Chondrocyte (in vitro differentiated cells): ENCODE measurements around the gene SLC22A6. TPM values are rescaled to one million over a fixed set of nuclear protein-coding genes. Genes with fewer than 3 reads are reported as not detected.

Experiments used
- DNase-seq: peaks from one replicate; pipeline ENCODE4 v3.0.0; 2021; ENCODE audit warnings: mixed read lengths, low spot score
- H3K27ac Mint-ChIP-seq: one replicate; pipeline ENCODE4 v1.8.0; 2021; ENCODE audit warnings: mild to moderate bottlenecking, moderate library complexity, mixed read lengths; ENCODE audit not compliant: unreplicated experiment
- H3K27me3 Mint-ChIP-seq: 2 replicates; pipeline ENCODE4 v1.8.0; 2021; ENCODE audit warnings: low read depth, mixed read lengths
- H3K36me3 Mint-ChIP-seq: 2 replicates; pipeline ENCODE4 v1.8.0; 2021; ENCODE audit warnings: low read depth, mixed read lengths
- H3K4me1 Mint-ChIP-seq: 2 replicates; pipeline ENCODE4 v1.8.0; 2021; ENCODE audit warnings: low read depth, mild to moderate bottlenecking, mixed read lengths
- H3K4me3 Mint-ChIP-seq: one replicate; pipeline ENCODE4 v1.8.0; 2021; ENCODE audit warnings: mild to moderate bottlenecking, moderate library complexity, mixed read lengths; ENCODE audit not compliant: unreplicated experiment
- H3K9me3 Mint-ChIP-seq: 2 replicates; pipeline ENCODE4 v1.8.0; 2021; ENCODE audit warnings: low read depth, mixed read lengths
- total RNA-seq: library from RNA; stranded (reverse); gene quantifications from 3 replicates; pipeline ENCODE4 v1.2.1, GENCODE V29; 2021
- TF ChIP-seq, protein P1 (sequence below): fragments of 200-600 bp; sonication (generic); IDR thresholded peaks from 2 replicates; pipeline ENCODE4 v1.5.0; 2021; ENCODE audit warnings: antibody characterized with exemption, mild to moderate bottlenecking, moderate library complexity

SLC22A6 gene
- total RNA-seq, 1 donor from 2014 or later: not detected

- TF ChIP-seq, protein P1, sequence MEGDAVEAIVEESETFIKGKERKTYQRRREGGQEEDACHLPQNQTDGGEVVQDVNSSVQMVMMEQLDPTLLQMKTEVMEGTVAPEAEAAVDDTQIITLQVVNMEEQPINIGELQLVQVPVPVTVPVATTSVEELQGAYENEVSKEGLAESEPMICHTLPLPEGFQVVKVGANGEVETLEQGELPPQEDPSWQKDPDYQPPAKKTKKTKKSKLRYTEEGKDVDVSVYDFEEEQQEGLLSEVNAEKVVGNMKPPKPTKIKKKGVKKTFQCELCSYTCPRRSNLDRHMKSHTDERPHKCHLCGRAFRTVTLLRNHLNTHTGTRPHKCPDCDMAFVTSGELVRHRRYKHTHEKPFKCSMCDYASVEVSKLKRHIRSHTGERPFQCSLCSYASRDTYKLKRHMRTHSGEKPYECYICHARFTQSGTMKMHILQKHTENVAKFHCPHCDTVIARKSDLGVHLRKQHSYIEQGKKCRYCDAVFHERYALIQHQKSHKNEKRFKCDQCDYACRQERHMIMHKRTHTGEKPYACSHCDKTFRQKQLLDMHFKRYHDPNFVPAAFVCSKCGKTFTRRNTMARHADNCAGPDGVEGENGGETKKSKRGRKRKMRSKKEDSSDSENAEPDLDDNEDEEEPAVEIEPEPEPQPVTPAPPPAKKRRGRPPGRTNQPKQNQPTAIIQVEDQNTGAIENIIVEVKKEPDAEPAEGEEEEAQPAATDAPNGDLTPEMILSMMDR: no peak
- no peaks in the 10 kb centered on the region for H3K9me3 Mint-ChIP-seq
- peaks cover 40% of the 10 kb centered on the region for H3K27me3 Mint-ChIP-seq
- no peak overlapping the region for H3K4me3 Mint-ChIP-seq
- peaks cover 7% of the 10 kb centered on the region for H3K4me1 Mint-ChIP-seq
- no peaks in the 10 kb centered on the region for H3K36me3 Mint-ChIP-seq
- no peak overlapping the region for H3K27ac Mint-ChIP-seq
- DNase-seq: no peak
These were observed 28.1 kb upstream of the SLC22A6 start for GRCh38 chr11:63012839-63013238.

DNA sequence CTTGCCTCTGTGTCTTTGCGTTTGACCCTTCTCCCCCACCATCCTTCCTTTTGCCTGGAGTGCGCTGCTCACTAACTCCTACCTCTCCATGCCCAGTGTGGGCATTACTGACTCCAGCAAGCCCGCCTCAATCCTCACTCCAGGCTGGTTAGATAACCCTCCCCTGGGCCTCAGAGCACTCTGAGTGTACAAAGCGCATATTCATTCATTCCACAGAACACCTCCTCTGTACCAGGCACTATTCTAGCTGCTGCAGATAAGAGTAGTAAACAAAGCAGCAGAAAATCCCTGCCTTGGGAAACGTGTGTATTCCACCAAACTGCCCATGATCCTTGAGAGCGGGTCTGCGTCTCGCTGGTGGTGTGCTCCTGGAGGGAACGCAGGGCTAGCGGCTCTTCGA lies 27.7 kb upstream of the SLC22A6 start:
- Mint-ChIP-seq H3K27me3 (peaks cover 41% of the 10 kb centered on the region), H3K4me3 (no peak overlapping the region), H3K36me3 (no peaks in the 10 kb centered on the region), H3K27ac (no peak overlapping the region), H3K9me3 (no peaks in the 10 kb centered on the region), H3K4me1 (peaks cover 3% of the 10 kb centered on the region)
- DNase-seq: no peak
- TF ChIP-seq, protein P1: no peak

DNA sequence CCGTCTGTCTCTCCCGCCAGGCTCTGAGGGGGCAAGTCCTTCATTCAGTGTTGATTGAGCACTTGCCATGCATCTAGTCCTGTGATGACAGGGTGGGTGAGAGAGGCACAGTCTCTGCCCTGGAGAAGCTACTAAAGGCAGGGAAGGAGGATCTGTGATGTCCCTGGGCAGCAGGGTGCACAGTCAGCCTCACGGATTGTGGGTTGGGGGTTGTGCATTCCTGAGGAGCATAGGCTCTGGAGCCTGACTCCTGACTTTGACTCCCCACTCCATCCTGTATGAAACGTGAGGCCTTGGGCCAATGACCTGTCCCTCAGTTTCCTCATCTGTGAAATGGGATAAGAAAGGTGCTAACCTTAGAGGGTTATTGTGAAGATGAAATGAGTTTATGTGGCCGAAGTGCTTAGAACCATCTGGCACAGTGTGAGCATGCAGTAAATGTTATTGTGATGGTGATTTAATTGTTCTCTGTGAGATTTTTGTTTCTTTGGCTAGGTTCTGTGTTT lies 26.2 kb upstream of the SLC22A6 start:
- Mint-ChIP-seq H3K4me1 (no peaks in the 10 kb centered on the region), H3K27ac (no peak overlapping the region), H3K27me3 (peaks cover 44% of the 10 kb centered on the region), H3K9me3 (no peaks in the 10 kb centered on the region), H3K36me3 (no peaks in the 10 kb centered on the region), H3K4me3 (no peak overlapping the region)
- TF ChIP-seq, protein P1: no peak
- no peak for DNase-seq

DNA sequence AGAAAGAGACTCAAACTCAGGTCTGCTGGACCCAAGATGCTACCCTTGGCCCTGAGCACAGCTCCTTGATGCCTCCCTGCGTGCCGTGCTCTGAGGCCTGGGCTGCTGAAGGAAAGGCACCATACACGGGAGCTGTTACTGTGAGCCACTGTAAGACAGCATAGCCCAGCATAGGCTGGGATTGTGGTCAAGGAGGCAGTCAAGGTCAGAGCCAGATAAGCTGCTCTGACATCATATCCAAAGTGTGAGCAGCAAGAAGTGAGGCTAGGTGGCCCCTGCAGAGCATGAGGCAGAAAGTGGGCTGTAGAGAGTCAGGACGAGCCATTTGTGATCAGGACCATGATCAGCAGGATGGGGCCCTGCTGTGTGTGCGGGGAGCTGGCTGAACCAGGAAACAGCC lies 23.2 kb upstream of the SLC22A6 start:
- Mint-ChIP-seq H3K9me3 (no peaks in the 10 kb centered on the region), H3K4me3 (no peak overlapping the region), H3K4me1 (no peaks in the 10 kb centered on the region), H3K27ac (no peak overlapping the region), H3K36me3 (peaks cover 3% of the 10 kb centered on the region), H3K27me3 (peaks cover 56% of the 10 kb centered on the region)
- TF ChIP-seq, protein P1: no peak
- no peak for DNase-seq

DNA sequence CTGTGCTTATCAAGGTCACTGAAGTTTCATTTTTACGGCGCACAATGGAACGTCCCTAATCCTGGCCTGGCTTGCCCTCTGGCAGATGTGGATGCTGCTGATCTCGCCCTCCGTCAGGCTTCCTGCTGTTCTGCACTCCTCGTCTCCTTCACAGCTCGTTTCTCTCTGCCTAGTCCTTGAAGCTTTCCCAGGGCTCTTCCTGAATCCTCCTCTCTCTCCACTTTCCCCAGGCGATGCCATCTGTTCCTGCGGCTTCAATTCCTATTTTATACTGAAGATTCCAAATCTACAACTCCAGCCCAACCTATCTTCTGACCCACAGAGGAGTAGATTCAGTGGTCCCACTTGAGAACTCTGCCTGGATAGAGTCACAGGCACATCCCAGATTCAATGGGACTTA lies 16.7 kb upstream of the SLC22A6 start:
- no peak overlapping the region for H3K27ac Mint-ChIP-seq
- DNase-seq: no peak
- H3K9me3 Mint-ChIP-seq: no peaks in the 10 kb centered on the region
- H3K36me3 Mint-ChIP-seq: peaks cover 3% of the 10 kb centered on the region
- TF ChIP-seq, protein P1: no peak
- no peaks in the 10 kb centered on the region for H3K4me1 Mint-ChIP-seq
- H3K27me3 Mint-ChIP-seq: peaks cover 49% of the 10 kb centered on the region
- H3K4me3 Mint-ChIP-seq: no peak overlapping the region
